GM04503 (cell line): ENCODE data around the gene TMEM120B.
A peak's percentile ranks its signal among the peaks of the same experiment; 100 is the strongest.
"Not testable (repeated sequence)": the region's sequence is repeated elsewhere in the genome, so short reads cannot be mapped to it uniquely, and the experiment has no call there.

Experiments
- DNase-seq: peaks from one replicate; pipeline ENCODE4 v3.0.0-alpha.2; 2012; ENCODE audit warnings: low read depth

The TMEM120B gene

DNA sequence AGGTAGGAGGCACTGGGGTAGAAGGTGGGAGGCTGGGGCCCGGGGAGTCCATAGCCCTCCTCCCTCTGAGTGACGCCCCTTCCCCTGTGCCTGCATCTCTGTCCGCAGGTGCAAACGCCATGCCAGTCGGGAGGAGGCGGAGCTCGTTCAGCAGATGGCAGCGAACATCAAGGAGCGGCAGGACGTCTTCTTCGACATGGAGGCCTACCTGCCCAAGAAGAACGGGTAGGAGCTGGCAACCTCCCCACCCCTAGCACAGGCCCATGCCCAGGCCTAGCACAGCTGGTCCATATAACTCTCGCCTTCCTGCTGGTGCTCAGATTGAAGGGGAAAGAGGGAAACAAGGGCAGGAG lies 35.6 kb downstream of the TMEM120B start:
- DNase-seq: no peak

- DNase-seq: no peak
Measured at GRCh38 chr12:121748571-121749265, 36.2 kb downstream of the TMEM120B start.

DNA sequence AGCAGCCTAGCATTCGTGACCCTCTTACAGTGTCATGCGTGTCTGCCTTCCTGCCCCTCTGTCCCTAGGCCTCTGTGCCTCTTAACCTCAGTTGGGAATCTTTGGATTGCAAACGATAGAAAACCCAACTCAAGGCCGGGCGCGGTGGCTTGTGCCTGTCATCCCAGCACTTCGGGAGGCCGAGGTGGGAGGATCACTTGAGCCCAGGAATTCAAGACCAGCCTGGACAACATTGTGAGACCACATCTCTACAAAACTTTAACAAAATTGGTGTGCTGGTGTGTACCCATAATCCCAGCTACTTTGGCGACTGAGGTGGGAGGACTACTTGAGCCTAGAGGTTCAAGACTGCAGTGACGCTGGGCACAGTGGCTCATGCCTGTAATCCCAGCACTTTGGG lies 36.7 kb downstream of the TMEM120B start:
- no peak for DNase-seq

DNA sequence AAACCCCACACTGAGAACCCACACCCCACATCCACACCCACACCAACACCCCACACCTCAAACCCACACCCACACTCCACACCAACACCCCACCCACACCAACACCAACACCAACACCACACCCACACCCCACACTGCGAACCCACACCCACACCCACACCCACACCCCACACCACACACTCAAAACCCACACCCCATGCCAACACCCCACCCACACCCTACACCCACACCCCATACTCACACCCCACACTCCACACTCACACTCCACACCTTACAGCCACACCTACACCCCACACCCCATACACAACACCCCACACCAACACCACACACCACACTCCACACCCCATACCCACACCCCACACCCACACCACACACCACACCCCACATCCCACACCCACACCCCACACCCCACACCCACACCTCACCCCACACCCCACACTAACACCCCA lies 38.0 kb downstream of the TMEM120B start:
- DNase-seq: no peak

GRCh38 chr12:121751034-121751433 lies 38.5 kb downstream of the TMEM120B start:
- DNase-seq: no peak

- DNase-seq: no peak
Measured at GRCh38 chr12:121751749-121752351, 39.3 kb downstream of the TMEM120B start.

GRCh38 chr12:121753844-121754264 lies 41.3 kb downstream of the TMEM120B start:
- no peak for DNase-seq

DNA sequence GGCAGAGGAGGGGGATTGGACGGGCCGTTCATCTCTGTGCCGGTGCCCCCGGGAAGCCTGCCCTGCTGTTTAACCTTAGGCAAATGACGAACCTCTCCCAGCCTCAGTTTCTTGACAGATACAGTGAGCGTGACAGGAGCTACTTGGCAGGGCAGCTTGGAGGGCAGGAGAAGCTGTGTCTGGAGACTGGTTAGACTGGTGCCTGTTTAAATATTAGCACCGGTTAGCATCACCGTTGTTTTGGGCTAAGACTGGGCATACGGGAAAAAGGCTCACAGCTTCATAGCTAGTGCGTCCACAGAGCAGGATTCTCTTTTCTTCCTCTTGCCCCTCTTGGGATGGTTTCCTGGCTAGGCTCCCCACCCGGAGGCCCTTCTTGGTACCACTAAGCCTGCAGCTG lies 42.3 kb downstream of the TMEM120B start:
- no peak for DNase-seq

- DNase-seq: no peak
Measured at GRCh38 chr12:121755591-121755990, 43.0 kb downstream of the TMEM120B start.

DNA sequence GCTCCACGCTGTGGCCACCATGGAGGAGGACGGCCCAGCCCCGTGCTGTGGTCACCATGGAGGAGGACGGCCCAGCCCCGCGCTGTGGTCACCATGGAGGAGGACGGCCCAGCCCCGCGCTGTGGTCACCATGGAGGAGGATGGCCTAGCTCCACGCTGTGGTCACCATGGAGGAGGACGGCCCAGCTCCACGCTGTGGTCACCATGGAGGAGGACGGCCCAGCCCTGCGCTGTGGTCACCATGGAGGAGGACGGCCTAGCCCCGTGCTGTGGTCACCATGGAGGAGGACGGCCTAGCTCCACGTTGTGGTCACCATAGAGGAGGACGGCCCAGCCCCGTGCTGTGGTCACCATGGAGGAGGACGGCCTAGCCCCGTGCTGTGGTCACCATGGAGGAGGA lies 46.0 kb downstream of the TMEM120B start:
- not testable (repeated sequence) for DNase-seq

DNA sequence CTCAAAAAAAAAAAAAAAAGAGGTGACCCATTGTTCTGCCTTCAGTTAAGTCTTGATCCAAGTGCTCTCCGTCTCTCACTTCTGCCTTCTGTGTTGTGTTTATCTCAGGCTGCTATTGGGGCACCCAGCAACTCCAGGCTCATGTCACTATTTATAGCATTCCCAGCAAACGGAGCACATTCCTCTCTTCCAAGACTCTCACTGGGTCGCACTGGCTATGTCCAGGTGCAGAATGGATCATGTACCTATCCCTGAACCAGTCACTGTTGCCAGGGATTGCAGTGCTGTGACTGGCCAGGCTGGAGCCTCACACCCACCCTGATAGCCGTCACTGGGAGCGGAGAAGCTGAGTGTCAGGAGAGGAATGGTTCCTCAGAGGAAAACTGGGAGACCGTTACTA lies 49.7 kb downstream of the TMEM120B start:
- DNase-seq: no peak

DNA sequence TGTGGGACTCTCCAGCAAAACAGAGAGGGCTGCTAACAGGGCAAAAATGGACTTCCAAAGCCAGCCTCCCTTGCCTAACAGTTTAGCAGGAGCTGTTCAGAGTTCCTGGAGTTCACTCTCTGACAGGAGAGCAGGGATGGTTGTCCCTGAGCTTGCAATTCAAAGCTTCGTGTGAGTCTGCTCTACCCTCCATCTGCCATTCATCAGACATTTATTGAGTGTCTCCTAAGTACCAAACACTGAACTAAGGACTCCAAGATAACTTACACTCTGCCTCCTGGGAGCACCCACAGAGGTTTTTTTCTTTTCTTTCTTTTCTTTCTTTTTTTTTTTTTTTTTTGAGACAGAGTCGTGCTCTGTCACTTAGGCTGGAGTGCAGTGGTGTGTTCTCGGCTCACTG lies 52.3 kb downstream of the TMEM120B start:
- DNase-seq: no peak

GRCh38 chr12:121765573-121765972 lies 53.0 kb downstream of the TMEM120B start:
- DNase-seq: peak; percentile 32

DNA sequence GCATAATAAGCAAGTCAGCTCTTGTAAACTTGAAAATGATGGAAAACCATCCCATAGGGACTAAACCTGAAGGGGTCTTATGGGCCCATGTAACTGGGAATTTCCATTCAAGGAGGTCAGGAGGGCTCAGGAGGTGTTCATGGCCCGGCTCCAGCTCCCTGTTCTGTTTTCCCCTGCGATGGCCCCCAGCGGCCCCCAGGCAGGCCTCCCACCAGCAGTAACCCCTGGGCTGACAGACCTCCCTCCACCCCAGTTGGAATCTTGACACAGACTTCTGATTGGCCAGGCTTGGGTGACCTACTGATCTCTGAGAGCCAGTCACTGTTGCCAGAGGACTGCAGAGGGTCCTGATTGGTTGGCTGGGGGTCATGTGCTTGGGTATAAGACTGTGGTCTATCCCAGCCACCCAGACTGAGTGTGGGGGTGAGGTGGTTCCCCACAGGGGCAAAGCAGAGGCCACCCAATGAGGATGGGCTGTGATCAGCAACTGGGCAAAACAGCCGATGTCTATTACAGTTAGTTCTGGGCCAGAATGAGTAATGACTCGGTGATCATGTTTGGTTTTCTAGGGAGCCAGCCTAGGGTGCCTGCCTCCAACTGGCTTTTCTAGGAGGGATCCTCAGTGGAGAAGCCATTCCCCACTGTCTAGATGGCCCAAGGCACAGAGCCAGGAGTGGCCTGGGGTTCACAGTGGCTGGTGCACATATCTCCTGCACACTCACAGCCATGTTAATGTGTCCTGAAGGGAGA lies 53.9 kb downstream of the TMEM120B start:
- no peak for DNase-seq

GRCh38 chr12:121767525-121768016 lies 55.0 kb downstream of the TMEM120B start:
- peak; percentile 37 for DNase-seq

DNA sequence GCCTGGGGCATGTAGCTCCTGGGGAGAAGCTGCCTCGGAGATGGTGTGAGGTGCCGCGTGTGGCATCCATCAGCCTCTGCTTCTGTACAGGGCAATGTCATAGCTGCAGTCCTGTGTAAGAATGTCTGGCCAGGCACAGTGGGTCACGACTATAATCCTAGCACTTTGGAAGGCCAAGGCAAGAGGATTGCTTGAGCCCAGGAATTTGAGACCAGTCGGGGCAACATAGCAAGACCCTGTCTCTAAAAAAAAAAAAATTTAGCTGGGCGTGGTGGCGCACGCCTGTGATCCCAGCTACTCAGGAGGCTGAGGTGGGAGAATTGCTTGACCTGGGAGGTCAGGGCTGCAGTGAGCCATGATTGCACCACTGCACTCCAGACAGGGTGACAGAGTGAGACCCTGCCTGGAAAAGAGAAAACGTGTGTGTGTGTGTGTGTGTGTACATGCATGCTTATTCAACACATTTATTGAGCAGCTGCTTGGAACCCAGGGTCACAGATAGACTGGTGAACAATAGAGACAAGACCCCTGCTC lies 56.8 kb downstream of the TMEM120B start:
- no peak for DNase-seq

DNA sequence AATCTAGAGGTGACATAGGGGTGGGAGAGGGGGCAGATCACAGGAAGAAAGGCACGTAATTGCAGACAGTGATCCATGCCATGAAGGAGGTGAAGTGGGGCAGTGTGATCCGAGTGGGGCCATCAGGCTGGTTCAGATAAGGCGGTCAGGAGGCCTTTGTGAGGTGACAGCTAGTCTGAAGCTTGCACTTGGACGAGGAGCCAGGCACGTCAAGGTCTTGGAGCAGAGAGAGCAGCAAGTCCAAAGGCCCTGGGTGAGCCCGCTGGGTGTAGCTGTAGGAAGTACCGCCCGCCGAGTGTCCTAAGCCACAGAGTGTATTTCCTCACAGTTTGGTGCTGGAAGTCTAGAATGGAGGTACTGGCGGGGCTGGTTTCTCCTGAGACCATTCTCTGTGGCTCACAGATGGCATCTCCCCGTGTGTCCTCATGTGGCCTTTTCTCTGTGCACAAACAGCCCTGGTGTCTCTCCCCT lies 57.3 kb downstream of the TMEM120B start:
- no peak for DNase-seq

- no peak for DNase-seq
Measured at GRCh38 chr12:121770388-121770787, 57.8 kb downstream of the TMEM120B start.

DNA sequence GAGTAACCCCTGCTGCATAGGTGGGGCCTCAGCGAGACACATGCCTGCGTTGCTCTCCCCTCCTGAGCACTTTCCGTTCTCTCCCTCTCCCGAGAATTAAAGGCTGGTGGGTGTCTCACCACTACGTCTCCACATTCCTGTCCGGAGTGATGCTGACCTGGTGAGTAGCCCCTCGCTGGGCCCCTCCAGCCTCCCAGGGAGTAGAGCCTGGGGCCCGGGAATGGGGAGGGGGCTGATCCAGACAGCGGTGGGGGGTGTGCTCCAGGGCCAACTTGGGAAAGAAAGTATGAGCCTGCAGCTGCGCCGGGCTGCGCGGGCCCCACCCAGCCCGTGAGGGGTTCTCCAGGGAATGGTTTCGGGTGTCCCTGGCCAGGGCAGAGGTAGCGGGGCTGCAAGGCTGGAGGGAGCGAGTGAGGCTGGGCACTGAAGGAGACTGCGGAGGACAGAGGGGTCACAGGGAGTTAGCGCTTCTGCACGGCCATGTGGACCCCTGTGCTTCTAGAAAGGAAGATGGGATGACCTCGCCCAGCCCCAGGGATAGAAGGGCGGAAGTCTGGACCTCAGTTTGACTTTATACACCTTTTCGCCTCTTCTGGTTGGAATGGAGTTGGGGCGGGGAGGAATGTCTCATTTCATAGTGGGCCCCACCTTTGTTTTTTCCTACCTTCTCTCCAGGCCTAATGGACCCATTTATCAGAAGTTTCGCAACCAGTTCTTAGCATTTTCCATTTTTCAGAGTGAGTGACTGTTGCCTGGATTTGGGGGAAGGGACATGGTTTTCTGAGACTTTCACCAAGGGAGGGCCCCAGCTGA lies 58.5 kb downstream of the TMEM120B start:
- no peak for DNase-seq

GRCh38 chr12:121773011-121773777 lies 60.6 kb downstream of the TMEM120B start:
- no peak for DNase-seq

GRCh38 chr12:121774968-121775474 lies 62.5 kb downstream of the TMEM120B start:
- DNase-seq: no peak
